Measurements from ENCODE around the gene TAF7.

DNA sequence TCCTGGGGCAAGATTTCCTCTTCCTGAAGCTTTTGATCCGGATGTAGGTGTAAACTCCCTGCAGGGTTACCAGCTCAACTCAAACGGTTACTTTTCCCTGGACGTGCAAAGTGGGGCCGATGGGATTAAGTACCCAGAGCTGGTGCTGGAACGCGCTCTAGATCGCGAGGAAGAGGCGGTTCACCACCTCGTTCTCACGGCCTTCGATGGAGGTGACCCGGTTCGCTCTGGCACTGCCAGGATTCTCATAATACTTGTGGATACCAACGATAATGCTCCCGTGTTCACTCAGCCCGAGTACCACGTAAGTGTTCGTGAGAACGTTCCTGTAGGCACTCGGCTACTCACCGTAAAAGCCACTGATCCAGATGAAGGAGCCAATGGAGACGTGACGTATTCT lies 35.1 kb upstream of the TAF7 start:
- TF ChIP-seq, protein P1, sequence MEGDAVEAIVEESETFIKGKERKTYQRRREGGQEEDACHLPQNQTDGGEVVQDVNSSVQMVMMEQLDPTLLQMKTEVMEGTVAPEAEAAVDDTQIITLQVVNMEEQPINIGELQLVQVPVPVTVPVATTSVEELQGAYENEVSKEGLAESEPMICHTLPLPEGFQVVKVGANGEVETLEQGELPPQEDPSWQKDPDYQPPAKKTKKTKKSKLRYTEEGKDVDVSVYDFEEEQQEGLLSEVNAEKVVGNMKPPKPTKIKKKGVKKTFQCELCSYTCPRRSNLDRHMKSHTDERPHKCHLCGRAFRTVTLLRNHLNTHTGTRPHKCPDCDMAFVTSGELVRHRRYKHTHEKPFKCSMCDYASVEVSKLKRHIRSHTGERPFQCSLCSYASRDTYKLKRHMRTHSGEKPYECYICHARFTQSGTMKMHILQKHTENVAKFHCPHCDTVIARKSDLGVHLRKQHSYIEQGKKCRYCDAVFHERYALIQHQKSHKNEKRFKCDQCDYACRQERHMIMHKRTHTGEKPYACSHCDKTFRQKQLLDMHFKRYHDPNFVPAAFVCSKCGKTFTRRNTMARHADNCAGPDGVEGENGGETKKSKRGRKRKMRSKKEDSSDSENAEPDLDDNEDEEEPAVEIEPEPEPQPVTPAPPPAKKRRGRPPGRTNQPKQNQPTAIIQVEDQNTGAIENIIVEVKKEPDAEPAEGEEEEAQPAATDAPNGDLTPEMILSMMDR (IDR thresholded peaks at IDR 0.05): no peak
- TF ChIP-seq POLR2AphosphoS5 (IDR thresholded peaks at IDR 0.05) (no peak), EP300 (IDR thresholded peaks at IDR 0.05) (no peak)
